ENCODE results near the gene DPP10.

DNA sequence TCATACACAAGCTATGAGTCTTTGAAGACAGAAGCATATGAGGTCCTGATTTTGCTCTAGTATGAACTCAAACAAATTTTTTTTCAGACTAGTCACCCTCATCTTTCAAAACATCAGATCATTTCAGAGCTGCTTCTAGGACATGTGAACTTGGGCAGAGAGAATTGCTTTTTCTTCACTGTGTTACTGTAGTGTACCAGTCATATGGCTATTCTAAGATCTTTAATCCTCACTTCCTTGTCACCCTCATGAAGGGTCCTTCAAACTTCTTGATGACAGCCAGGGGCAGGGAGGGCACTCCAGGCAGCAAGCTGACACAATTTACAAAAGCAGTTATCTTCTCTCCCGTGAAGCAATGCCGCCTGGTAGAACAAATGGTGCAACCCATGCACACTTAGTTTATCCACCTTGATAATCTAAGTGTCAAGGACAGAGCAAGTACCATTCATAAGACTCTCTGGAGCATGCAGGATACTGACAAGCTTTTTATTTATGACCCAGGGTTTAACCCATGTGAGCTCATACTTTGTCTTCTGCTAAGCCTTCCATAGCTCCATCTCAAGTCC is 200.6 kb downstream of the DPP10 start:
- no peak for TF ChIP-seq POLR2A (IDR thresholded peaks at IDR 0.05)
- TF ChIP-seq, protein P1, sequence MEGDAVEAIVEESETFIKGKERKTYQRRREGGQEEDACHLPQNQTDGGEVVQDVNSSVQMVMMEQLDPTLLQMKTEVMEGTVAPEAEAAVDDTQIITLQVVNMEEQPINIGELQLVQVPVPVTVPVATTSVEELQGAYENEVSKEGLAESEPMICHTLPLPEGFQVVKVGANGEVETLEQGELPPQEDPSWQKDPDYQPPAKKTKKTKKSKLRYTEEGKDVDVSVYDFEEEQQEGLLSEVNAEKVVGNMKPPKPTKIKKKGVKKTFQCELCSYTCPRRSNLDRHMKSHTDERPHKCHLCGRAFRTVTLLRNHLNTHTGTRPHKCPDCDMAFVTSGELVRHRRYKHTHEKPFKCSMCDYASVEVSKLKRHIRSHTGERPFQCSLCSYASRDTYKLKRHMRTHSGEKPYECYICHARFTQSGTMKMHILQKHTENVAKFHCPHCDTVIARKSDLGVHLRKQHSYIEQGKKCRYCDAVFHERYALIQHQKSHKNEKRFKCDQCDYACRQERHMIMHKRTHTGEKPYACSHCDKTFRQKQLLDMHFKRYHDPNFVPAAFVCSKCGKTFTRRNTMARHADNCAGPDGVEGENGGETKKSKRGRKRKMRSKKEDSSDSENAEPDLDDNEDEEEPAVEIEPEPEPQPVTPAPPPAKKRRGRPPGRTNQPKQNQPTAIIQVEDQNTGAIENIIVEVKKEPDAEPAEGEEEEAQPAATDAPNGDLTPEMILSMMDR (IDR thresholded peaks at IDR 0.05) = no peak
